Esophagus muscularis mucosa (tissue), 4 donors: ENCODE results near the gene LNPK.

Experiments used
- CTCF ChIP-seq, 3 experiments: fragments of 200-600 bp in 2 of 3; fragments of 450-650 bp in 1 of 3; sonication (generic) in 2 of 3; IDR thresholded peaks; one replicate each; pipeline ENCODE4 v1.5.1; 2017 to 2019; ENCODE audit warnings: antibody characterized with exemption in 3 of 3, mild to moderate bottlenecking in 2 of 3, moderate library complexity in 1 of 3
- EP300 ChIP-seq: sonication (generic); formaldehyde crosslinking; IDR thresholded peaks from one replicate; pipeline ENCODE4 v1.6.1; 2017; ENCODE audit warnings: antibody characterized with exemption
- POLR2A ChIP-seq: fragments of 450-650 bp; IDR thresholded peaks from one replicate; pipeline ENCODE4 v1.6.1; 2017; ENCODE audit warnings: antibody characterized with exemption, moderate library complexity, mild to moderate bottlenecking, low read depth
- POLR2AphosphoS5 ChIP-seq, 2 donors: sonication (generic); formaldehyde crosslinking; IDR thresholded peaks; one replicate each; pipeline ENCODE4 v1.6.1; 2017; ENCODE audit warnings: antibody characterized with exemption in 2 of 2

GRCh38 chr2:176024083-176024482, 22.0 kb upstream of the LNPK start:
- TF ChIP-seq EP300 (no peak), CTCF (IDR thresholded peaks at IDR 0.05) (no peak), POLR2A (no peak), POLR2AphosphoS5 (IDR thresholded peaks at IDR 0.05) (no peak)
